GM12878 (cell line): ENCODE measurements around the gene GTF3C1. TPM values are rescaled to one million over a fixed set of nuclear protein-coding genes. Genes with fewer than 3 reads are reported as not detected.

Experiments
- ATAC-seq: fragments of 200-7000 bp; cut with Tn5 transposase; 3 replicates; pipeline ENCODE4 v1.9.1; 2020; ENCODE audit warnings: mild to moderate bottlenecking, moderate library complexity
- BruUV-seq: library from RNA; stranded (reverse); fragments of 400-500 nt; replicated peaks from 2 replicates; lab custom pipeline; 2021; lab: Mats Ljungman, UMichigan
- CTCF ChIA-PET: fragments of 300-600 bp; sonication (Branson Sonifier 250); formaldehyde crosslinking; extraction: SDS; loops from one replicate; lab custom pipeline; 2021; ENCODE audit warnings: inconsistent platforms; lab: Yijun Ruan, JAX
- POLR2A ChIA-PET: fragments of 350-600 bp; formaldehyde crosslinking; extraction: SDS; loops from one replicate; lab custom pipeline; 2021; ENCODE audit warnings: inconsistent platforms; lab: Charles Lee
- RAD21 ChIA-PET: fragments of 300-600 bp; sonication (Branson Sonifier 250); formaldehyde crosslinking; loops from one replicate; lab custom pipeline; 2023; ENCODE audit warnings: antibody characterized with exemption; ENCODE audit not compliant: unreplicated experiment; lab: Charles Lee
- SMC1A ChIA-PET: fragments of 300-600 bp; sonication (Branson Sonifier 250); formaldehyde crosslinking; loops from one replicate; lab custom pipeline; 2023; ENCODE audit not compliant: unreplicated experiment, uncharacterized antibody; lab: Charles Lee
- DNase-seq: peaks from one replicate; pipeline ENCODE4 v3.0.0-alpha.2; 2011; ENCODE audit warnings: low read depth, low spot score
- FAIRE-seq: peaks from 3 replicates; lab custom pipeline; 2011; peaks lifted over from hg19 to GRCh38; lab: Jason Lieb, UNC
- H2AFZ ChIP-seq: 2 replicates; pipeline ENCODE4 v1.6.0; 2011; ENCODE audit warnings: low read depth, low read length, control low read depth; ENCODE audit not compliant: control insufficient read depth
- H3K27ac ChIP-seq: 2 replicates; pipeline ENCODE4 v1.5.1; 2011; ENCODE audit warnings: control low read depth; ENCODE audit not compliant: control insufficient read depth, insufficient read depth
- H3K27me3 ChIP-seq, 2 experiments: replicated peaks in 1 of 2; 2 replicates each; pipeline versions ENCODE4 v1.6.0 to v1.6.1; 2011; ENCODE audit warnings: low read length in 1 of 2; ENCODE audit not compliant: control insufficient read depth in 2 of 2, insufficient read depth in 2 of 2
- H3K36me3 ChIP-seq, 2 experiments: 2 replicates each; pipeline ENCODE4 v1.5.1; 2011; ENCODE audit warnings: low read length in 1 of 2; ENCODE audit not compliant: control insufficient read depth in 2 of 2, insufficient read depth in 2 of 2
- H3K4me1 ChIP-seq: 2 replicates; pipeline ENCODE4 v1.6.1; 2011; ENCODE audit warnings: mild to moderate bottlenecking, low read length, moderate library complexity, mixed read lengths; ENCODE audit not compliant: control insufficient read depth, insufficient read depth
- H3K4me2 ChIP-seq: 2 replicates; pipeline ENCODE4 v1.6.0; 2011; ENCODE audit warnings: control low read depth; ENCODE audit not compliant: control insufficient read depth, insufficient read depth
- H3K4me3 ChIP-seq: fragments of 200-600 bp; sonication (generic); 2 replicates; pipeline ENCODE4 v1.5.1; 2016
- H3K79me2 ChIP-seq: 2 replicates; pipeline ENCODE4 v1.6.0; 2011; ENCODE audit warnings: low read length; ENCODE audit not compliant: control insufficient read depth, insufficient read depth
- H3K9ac ChIP-seq: 2 replicates; pipeline ENCODE4 v1.8.0; 2011; ENCODE audit warnings: low read length, control low read depth, mixed read lengths; ENCODE audit not compliant: control insufficient read depth, insufficient read depth
- H3K9me3 ChIP-seq: replicated peaks from 3 replicates; pipeline ENCODE4 v1.5.1; 2011; ENCODE audit warnings: mild to moderate bottlenecking, low read length; ENCODE audit not compliant: control insufficient read depth, insufficient read depth
- H4K20me1 ChIP-seq: 2 replicates; pipeline ENCODE4 v1.6.0; 2011; ENCODE audit not compliant: control insufficient read depth, insufficient read depth
- ASH2L ChIP-seq: fragments of 300-600, 200-600 bp; sonication (generic); IDR thresholded peaks from 2 replicates; pipeline ENCODE4 v1.6.1; 2017; ENCODE audit warnings: low read depth, mild to moderate bottlenecking, borderline replicate concordance
- CREB1 ChIP-seq: IDR thresholded peaks from 2 replicates; pipeline ENCODE4 v1.6.1; 2012; ENCODE audit warnings: low read depth, mild to moderate bottlenecking, inconsistent platforms
- CREM ChIP-seq: IDR thresholded peaks from 2 replicates; pipeline ENCODE4 v1.6.1; 2014; ENCODE audit warnings: antibody characterized with exemption, low read depth
- IRF5 ChIP-seq: fragments of 450-650 bp; IDR thresholded peaks from 2 replicates; pipeline ENCODE4 v1.6.1; 2017; ENCODE audit warnings: borderline replicate concordance
- MEF2B ChIP-seq: fragments of 450-650 bp; IDR thresholded peaks from 2 replicates; pipeline ENCODE4 v1.6.1; 2018; ENCODE audit warnings: mild to moderate bottlenecking, moderate library complexity; ENCODE audit not compliant: partially characterized antibody, poor library complexity, severe bottlenecking
- PML ChIP-seq: IDR thresholded peaks from 2 replicates; pipeline ENCODE4 v1.6.1; 2012; ENCODE audit warnings: low read length, inconsistent platforms
- POLR2A ChIP-seq: IDR thresholded peaks from 2 replicates; pipeline ENCODE4 v1.6.1; 2011; ENCODE audit warnings: low read depth, mild to moderate bottlenecking, low read length
- RAD51 ChIP-seq: fragments of 450-650 bp; IDR thresholded peaks from 2 replicates; pipeline ENCODE4 v1.6.1; 2016; ENCODE audit warnings: moderate library complexity, mild to moderate bottlenecking, inconsistent platforms
- SIN3A ChIP-seq: IDR thresholded peaks from 2 replicates; pipeline ENCODE4 v1.6.1; 2012; ENCODE audit warnings: low read depth, low read length, improper control_type of control experiment
- SREBF1 ChIP-seq: IDR thresholded peaks from 2 replicates; pipeline ENCODE4 v1.6.1; 2012; ENCODE audit warnings: mild to moderate bottlenecking, low read length
- SUPT20H ChIP-seq: IDR thresholded peaks from 2 replicates; pipeline ENCODE4 v1.6.1; 2011; ENCODE audit warnings: low read depth, mild to moderate bottlenecking, low read length, moderate library complexity, borderline replicate concordance; ENCODE audit not compliant: control insufficient read depth
- TCF12 ChIP-seq: IDR thresholded peaks from 2 replicates; pipeline ENCODE4 v1.6.1; 2011; ENCODE audit warnings: low read depth, mild to moderate bottlenecking, low read length
- ZBTB11 ChIP-seq: fragments of 450-650 bp; formaldehyde crosslinking; IDR thresholded peaks from 2 replicates; pipeline ENCODE4 v1.5.0; 2022; ENCODE audit warnings: mild to moderate bottlenecking, missing genetic modification characterization
- ZNF592 ChIP-seq: fragments of 450-650 bp; IDR thresholded peaks from 2 replicates; pipeline ENCODE4 v1.6.1; 2017; ENCODE audit warnings: mild to moderate bottlenecking, moderate library complexity
- WGBS: methylation state at CpG from one replicate; pipeline ENCODE4 v1.1.6; 2016; ENCODE audit warnings: low lambda C conversion rate; ENCODE audit not compliant: insufficient replicate concordance, insufficient coverage; ENCODE audit errors: missing lambda C conversion rate; 5-methylcytosine and 5-hydroxymethylcytosine counted together
- in situ Hi-C: fragments of 300-500 bp; cut with MboI; formaldehyde crosslinking; loops from 9 replicates; pipeline ENCODE4 v1.14.3; 2018; ENCODE audit warnings: mixed read lengths
- intact Hi-C: fragments of 100-400 bp; cut with micrococcal nuclease; formaldehyde crosslinking; loops from one replicate; pipeline ENCODE4 v1.14.2; 2022; ENCODE audit not compliant: unreplicated experiment
- polyA plus RNA-seq, 11 experiments: library from polyadenylated mRNA; depleted of rRNA in 4 of 11; unstranded in 6 of 11; stranded (reverse) in 5 of 11; fragments of >200 nt; fragmentation: Nextera tagmentation in 4 of 11; fragmentation: Illumina TruSeq in 1 of 11; extraction: Ambion mirVana in 4 of 11; extraction: Trizol in 1 of 11; gene quantifications; 1 replicate in 1 of 11; 2 replicates in 10 of 11; pipeline versions ENCODE4 v1.2.1 to v1.2.3, GENCODE V29; 2011 to 2016; ENCODE audit warnings: inconsistent platforms in 2 of 11, missing spikeins in 2 of 11, low read depth in 1 of 11
- total RNA-seq, 4 experiments: library from RNA; depleted of rRNA in 3 of 4; stranded (reverse); fragments of >200 nt in 3 of 4; fragmentation: Illumina TruSeq in 1 of 4; extraction: Trizol in 1 of 4; gene quantifications; 2 replicates each; pipeline versions ENCODE4 v1.2.1 to v1.2.3, GENCODE V29; 2013 to 2021

Gene GTF3C1
- total and polyA plus RNA-seq, 10 of the 15 experiments (the other 5 are each of a cell fraction or from before 2014, with no cell fraction given), result 0.98 to 60.9 (median 34.3) TPM

- no peak for TF ChIP-seq CREM
- TF ChIP-seq ASH2L, result no peak
- TF ChIP-seq SREBF1, result no peak
- no peak for TF ChIP-seq SIN3A
- TF ChIP-seq ZNF592, result no peak
Observed at GRCh38 chr16:27511657-27512448, 37.9 kb downstream of the GTF3C1 start (continued).

GRCh38 chr16:27508476-27508875 lies 41.2 kb downstream of the GTF3C1 start:
- intact Hi-C loops, result no loop called here
- ATAC-seq, result no peak
- DNase-seq, result no peak
- H3K79me2 ChIP-seq, result no peaks in the 10 kb centered on the region
- no peaks in the 10 kb centered on the region for H3K4me1 ChIP-seq
- WGBS, result 80% methylated on average over 9 of the region's 9 CpGs
- no TSS peak for BruUV-seq
- H3K4me3 ChIP-seq, result no peak overlapping the region
- ChIA-PET CTCF (interaction anchor here (0.6 kb wide), 1 partner anchor 1072 kb away, joined by 4 read pairs; no protein-coding TSS in a partner anchor), SMC1A (no interaction called here), POLR2A (interaction anchor here (0.6 kb wide), 1 partner anchor 141 kb away, joined by 3 read pairs; no protein-coding TSS in a partner anchor), RAD21 (no interaction called here)
- in situ Hi-C loops, result no loop called here
- no peak overlapping the region for H3K4me2 ChIP-seq
- H4K20me1 ChIP-seq, result no peaks in the 10 kb centered on the region
- no peak for FAIRE-seq
- H3K9me3 ChIP-seq, result no peaks in the 10 kb centered on the region
- no peaks in the 10 kb centered on the region for H3K27me3 ChIP-seq
- no peak overlapping the region for H3K9ac ChIP-seq
- H3K27ac ChIP-seq, result no peak overlapping the region
- no peak overlapping the region for H2AFZ ChIP-seq
- H3K36me3 ChIP-seq, result peaks cover 16 to 43% of the 10 kb centered on the region in 2 experiments
- no peak for TF ChIP-seq CREB1
- TF ChIP-seq TCF12, result no peak
- TF ChIP-seq MEF2B, result no peak
- TF ChIP-seq PML, result no peak
- no peak for TF ChIP-seq ZBTB11 (CRISPR knock-in tag)
- no peak for TF ChIP-seq RAD51
- TF ChIP-seq SUPT20H, result no peak
- no peak for TF ChIP-seq POLR2A
- TF ChIP-seq IRF5, result no peak
